OCI-LY3 (cell line): ENCODE measurements around the gene CEP78.

Experiments
- H2AFZ ChIP-seq: fragments of 200-600, 300-600 bp; shearing (Covaris generic); 2 replicates; pipeline ENCODE4 v1.6.0; 2014; ENCODE audit warnings: antibody characterized with exemption, low read depth, low read length
- H3K27ac ChIP-seq: fragments of 200-600, 300-600 bp; sonication (generic); 2 replicates; pipeline ENCODE4 v1.5.1; 2014; ENCODE audit warnings: mild to moderate bottlenecking, low read length, moderate library complexity, mixed read lengths
- H3K27me3 ChIP-seq: fragments of 200-600, 300-600 bp; sonication (generic); 2 replicates; pipeline ENCODE4 v1.6.1; 2014; ENCODE audit warnings: low read depth, low read length, mixed read lengths
- H3K36me3 ChIP-seq: fragments of 200-600, 300-600 bp; sonication (generic); replicated peaks from 2 replicates; pipeline ENCODE3; 2014; ENCODE audit warnings: low read depth, low read length, mixed read lengths
- H3K4me1 ChIP-seq: fragments of 300-600, 200-600 bp; sonication (generic); 2 replicates; pipeline ENCODE4 v1.6.1; 2014; ENCODE audit warnings: low read length, mixed read lengths
- H3K4me2 ChIP-seq: fragments of 200-600, 300-600 bp; sonication (generic); 2 replicates; pipeline ENCODE4 v1.6.1; 2014; ENCODE audit warnings: low read length, mixed read lengths
- H3K4me3 ChIP-seq: fragments of 300-600, 200-600 bp; sonication (generic); 2 replicates; pipeline ENCODE4 v1.5.1; 2014; ENCODE audit warnings: antibody characterized with exemption, mild to moderate bottlenecking, low read length, moderate library complexity
- H3K79me2 ChIP-seq: fragments of 300-600, 200-600 bp; shearing (Covaris generic); 2 replicates; pipeline ENCODE4 v1.6.1; 2014; ENCODE audit warnings: mild to moderate bottlenecking, low read length, mixed read lengths
- H3K9ac ChIP-seq: fragments of 300-600, 200-600 bp; shearing (Covaris generic); 2 replicates; pipeline ENCODE4 v1.6.0; 2014; ENCODE audit warnings: mild to moderate bottlenecking, low read length, moderate library complexity
- H3K9me3 ChIP-seq: fragments of 200-600, 300-600 bp; shearing (Covaris generic); 2 replicates; pipeline ENCODE4 v1.6.1; 2014; ENCODE audit warnings: low read length, mixed read lengths; ENCODE audit not compliant: insufficient read depth
- H4K20me1 ChIP-seq: fragments of 200-600, 300-600 bp; sonication (generic); 2 replicates; pipeline ENCODE4 v1.6.1; 2016; ENCODE audit warnings: low read length, mixed read lengths; ENCODE audit not compliant: insufficient read depth
- EZH2phosphoT487 ChIP-seq: fragments of 200-600 bp; shearing (Covaris generic); IDR thresholded peaks from 2 replicates; pipeline ENCODE4 v1.6.1; 2018; ENCODE audit warnings: antibody characterized with exemption, mixed run types, low read depth
- TF ChIP-seq, protein P1 (sequence below): fragments of 200-600, 300-600 bp; sonication (generic); IDR thresholded peaks from 2 replicates; pipeline ENCODE4 v1.5.1; 2014; ENCODE audit warnings: antibody characterized with exemption, low read length, low read depth

The CEP78 gene

DNA sequence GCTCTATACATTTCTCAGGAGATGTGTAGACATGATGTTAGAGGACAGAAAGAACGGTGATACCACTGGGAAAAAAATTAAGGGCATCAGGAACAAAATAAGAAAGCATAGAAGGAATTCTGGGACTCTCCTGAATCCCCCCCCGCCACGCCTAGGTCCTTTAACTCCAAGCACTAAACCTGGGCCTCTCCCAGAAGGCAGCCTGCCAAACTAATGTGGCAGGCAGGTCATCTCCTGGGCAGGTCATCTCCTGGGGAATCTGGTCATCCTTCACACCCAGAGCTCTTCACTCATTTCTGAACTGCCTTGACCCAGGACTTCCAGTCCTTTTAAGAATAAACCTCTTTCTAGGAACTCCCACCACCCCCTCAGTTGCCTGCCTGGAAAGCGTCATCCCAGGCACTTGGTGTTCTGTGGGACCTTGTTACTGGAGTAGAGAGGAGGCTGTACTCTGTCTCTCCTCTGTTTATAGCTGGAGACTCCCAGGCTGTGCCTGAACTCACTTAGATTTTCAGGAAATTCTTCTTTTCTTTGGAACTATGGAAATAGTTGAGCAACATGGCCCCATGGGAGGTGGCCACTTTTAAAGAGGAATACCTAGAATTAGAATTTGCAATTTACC is 85.1 kb downstream of the CEP78 start:
- no peaks in the 10 kb centered on the region for H3K9me3 ChIP-seq
- H3K4me1 ChIP-seq: no peaks in the 10 kb centered on the region
- H3K27me3 ChIP-seq: no peaks in the 10 kb centered on the region
- H3K9ac ChIP-seq: no peak overlapping the region
- no peaks in the 10 kb centered on the region; the same call in 1 of the 2 replicates for H3K79me2 ChIP-seq
- H3K4me2 ChIP-seq: no peak overlapping the region
- no peak overlapping the region for H3K4me3 ChIP-seq
- no peak overlapping the region for H2AFZ ChIP-seq
- H4K20me1 ChIP-seq: 0 out of 2 replicates have a peak, but pooled peaks cover 5% of the 10 kb centered on the region
- H3K36me3 ChIP-seq: peaks cover 75% of the 10 kb centered on the region
- no peak overlapping the region for H3K27ac ChIP-seq
- TF ChIP-seq, protein P1, sequence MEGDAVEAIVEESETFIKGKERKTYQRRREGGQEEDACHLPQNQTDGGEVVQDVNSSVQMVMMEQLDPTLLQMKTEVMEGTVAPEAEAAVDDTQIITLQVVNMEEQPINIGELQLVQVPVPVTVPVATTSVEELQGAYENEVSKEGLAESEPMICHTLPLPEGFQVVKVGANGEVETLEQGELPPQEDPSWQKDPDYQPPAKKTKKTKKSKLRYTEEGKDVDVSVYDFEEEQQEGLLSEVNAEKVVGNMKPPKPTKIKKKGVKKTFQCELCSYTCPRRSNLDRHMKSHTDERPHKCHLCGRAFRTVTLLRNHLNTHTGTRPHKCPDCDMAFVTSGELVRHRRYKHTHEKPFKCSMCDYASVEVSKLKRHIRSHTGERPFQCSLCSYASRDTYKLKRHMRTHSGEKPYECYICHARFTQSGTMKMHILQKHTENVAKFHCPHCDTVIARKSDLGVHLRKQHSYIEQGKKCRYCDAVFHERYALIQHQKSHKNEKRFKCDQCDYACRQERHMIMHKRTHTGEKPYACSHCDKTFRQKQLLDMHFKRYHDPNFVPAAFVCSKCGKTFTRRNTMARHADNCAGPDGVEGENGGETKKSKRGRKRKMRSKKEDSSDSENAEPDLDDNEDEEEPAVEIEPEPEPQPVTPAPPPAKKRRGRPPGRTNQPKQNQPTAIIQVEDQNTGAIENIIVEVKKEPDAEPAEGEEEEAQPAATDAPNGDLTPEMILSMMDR: no peak

- no peak overlapping the region for H3K9ac ChIP-seq
- no peaks in the 10 kb centered on the region for H3K4me1 ChIP-seq
- H3K27me3 ChIP-seq: no peaks in the 10 kb centered on the region
- TF ChIP-seq, protein P1: no peak
- no peak for TF ChIP-seq EZH2phosphoT487
- no peak overlapping the region for H2AFZ ChIP-seq
- H3K4me2 ChIP-seq: no peak overlapping the region
- 0 out of 2 replicates have a peak, but pooled peaks cover 5% of the 10 kb centered on the region for H4K20me1 ChIP-seq
- H3K4me3 ChIP-seq: no peak overlapping the region
- H3K79me2 ChIP-seq: no peaks in the 10 kb centered on the region; the same call in 1 of the 2 replicates
- peaks cover 71% of the 10 kb centered on the region for H3K36me3 ChIP-seq
- no peaks in the 10 kb centered on the region for H3K9me3 ChIP-seq
- no peak overlapping the region for H3K27ac ChIP-seq
These were observed 85.6 kb downstream of the CEP78 start for GRCh38 chr9:78321505-78321904.

DNA sequence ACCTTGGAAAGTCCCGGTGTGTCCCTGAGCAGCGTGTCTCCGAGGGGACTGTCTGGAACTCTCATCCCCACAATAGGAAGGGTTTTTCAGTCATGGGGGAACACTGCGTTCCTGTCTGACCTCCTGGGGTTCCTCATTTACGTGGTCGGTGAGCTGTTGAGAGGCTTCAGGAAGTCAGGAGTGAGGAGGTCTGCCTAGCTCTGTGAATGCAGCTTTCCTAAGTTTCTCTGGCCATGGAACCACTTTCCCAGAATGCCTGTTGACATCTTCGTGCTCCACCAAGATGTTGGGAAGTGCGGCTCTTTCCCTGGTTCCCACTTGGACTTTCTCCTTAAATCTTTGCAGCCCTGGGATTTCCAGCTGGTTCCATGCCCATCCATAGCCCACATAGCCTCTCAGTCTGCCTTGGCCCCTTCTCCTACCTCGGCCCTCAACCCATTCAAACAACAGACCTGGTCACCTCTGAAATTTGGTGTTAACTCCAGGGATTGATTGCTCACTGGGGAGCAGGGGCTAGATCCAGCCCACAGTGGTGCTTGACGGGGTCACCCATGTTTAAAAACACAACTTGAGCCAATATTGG is 88.3 kb downstream of the CEP78 start:
- H3K27ac ChIP-seq: no peak overlapping the region
- no peaks in the 10 kb centered on the region; the same call in 1 of the 2 replicates for H3K79me2 ChIP-seq
- peaks cover 65% of the 10 kb centered on the region for H3K36me3 ChIP-seq
- H3K9me3 ChIP-seq: no peaks in the 10 kb centered on the region
- no peaks in the 10 kb centered on the region for H3K27me3 ChIP-seq
- H3K9ac ChIP-seq: no peak overlapping the region
- no peak for TF ChIP-seq EZH2phosphoT487
- TF ChIP-seq, protein P1: no peak
- 0 out of 2 replicates have a peak, but pooled peaks cover 3% of the 10 kb centered on the region for H4K20me1 ChIP-seq
- H3K4me2 ChIP-seq: no peak overlapping the region
- H3K4me1 ChIP-seq: no peaks in the 10 kb centered on the region
- no peak overlapping the region for H2AFZ ChIP-seq
- H3K4me3 ChIP-seq: no peak overlapping the region

- no peak for TF ChIP-seq EZH2phosphoT487
- TF ChIP-seq, protein P1: no peak
- Histone ChIP-seq H3K79me2 (no peaks in the 10 kb centered on the region; the same call in 1 of the 2 replicates), H3K27ac (no peak overlapping the region), H2AFZ (no peak overlapping the region), H4K20me1 (0 out of 2 replicates have a peak, but pooled peaks cover 3% of the 10 kb centered on the region), H3K36me3 (peaks cover 62% of the 10 kb centered on the region), H3K4me3 (no peak overlapping the region), H3K4me1 (no peaks in the 10 kb centered on the region), H3K9me3 (no peaks in the 10 kb centered on the region), H3K27me3 (no peaks in the 10 kb centered on the region), H3K9ac (no peak overlapping the region), H3K4me2 (no peak overlapping the region)
These were observed 88.8 kb downstream of the CEP78 start for GRCh38 chr9:78324682-78325081.
